Raji (cell line): ENCODE measurements around the gene PLAC8L1.

Experiments
- POLR2A ChIP-seq: IDR thresholded peaks from 2 replicates; pipeline ENCODE4 v1.6.1; 2011; ENCODE audit warnings: low read depth, low read length, control low read depth; ENCODE audit not compliant: insufficient read depth

Gene PLAC8L1

GRCh38 chr5:146052780-146053179 is 52.6 kb downstream of the PLAC8L1 start:
- no peak for TF ChIP-seq POLR2A

- TF ChIP-seq POLR2A = no peak
Observed at GRCh38 chr5:146051678-146052077, 53.7 kb downstream of the PLAC8L1 start.

- no peak for TF ChIP-seq POLR2A
Observed at GRCh38 chr5:146050086-146050485, 55.3 kb downstream of the PLAC8L1 start.

- TF ChIP-seq POLR2A = no peak
Observed at GRCh38 chr5:146049704-146050026, 55.7 kb downstream of the PLAC8L1 start.

- TF ChIP-seq POLR2A = no peak
Observed at GRCh38 chr5:146048994-146049703, 56.2 kb downstream of the PLAC8L1 start.

GRCh38 chr5:146047396-146047795 is 58.0 kb downstream of the PLAC8L1 start:
- TF ChIP-seq POLR2A = no peak

GRCh38 chr5:146043722-146044121 is 61.7 kb downstream of the PLAC8L1 start:
- TF ChIP-seq POLR2A = no peak

GRCh38 chr5:146042628-146043279 is 62.6 kb downstream of the PLAC8L1 start:
- TF ChIP-seq POLR2A = no peak

GRCh38 chr5:146041180-146041789 is 64.1 kb downstream of the PLAC8L1 start:
- TF ChIP-seq POLR2A = no peak

GRCh38 chr5:146040527-146040926 is 64.8 kb downstream of the PLAC8L1 start:
- TF ChIP-seq POLR2A = no peak

GRCh38 chr5:146039420-146039819 is 66.0 kb downstream of the PLAC8L1 start:
- no peak for TF ChIP-seq POLR2A

- no peak for TF ChIP-seq POLR2A
Observed at GRCh38 chr5:146034605-146035004, 70.8 kb downstream of the PLAC8L1 start.
